Dedifferentiated amniotic fluid mesenchymal stem cell (primary cell): Measurements from ENCODE around the gene ITGB3.
"Not testable (repeated sequence)": the region's sequence is repeated elsewhere in the genome, so short reads cannot be mapped to it uniquely, and the experiment has no call there.

Experiments
- DNase-seq: peaks from one replicate; pipeline ENCODE4 v3.0.0-alpha.2; 2016; ENCODE audit errors: extremely low spot score

The ITGB3 gene

GRCh38 chr17:47253541-47254402 lies at the start of gene ITGB3:
Gene ITGB3 (plus strand): TSS chr17:47253827. CDS start chr17:47253862, 35 bp downstream.
- peak; percentile 51 for DNase-seq

DNA sequence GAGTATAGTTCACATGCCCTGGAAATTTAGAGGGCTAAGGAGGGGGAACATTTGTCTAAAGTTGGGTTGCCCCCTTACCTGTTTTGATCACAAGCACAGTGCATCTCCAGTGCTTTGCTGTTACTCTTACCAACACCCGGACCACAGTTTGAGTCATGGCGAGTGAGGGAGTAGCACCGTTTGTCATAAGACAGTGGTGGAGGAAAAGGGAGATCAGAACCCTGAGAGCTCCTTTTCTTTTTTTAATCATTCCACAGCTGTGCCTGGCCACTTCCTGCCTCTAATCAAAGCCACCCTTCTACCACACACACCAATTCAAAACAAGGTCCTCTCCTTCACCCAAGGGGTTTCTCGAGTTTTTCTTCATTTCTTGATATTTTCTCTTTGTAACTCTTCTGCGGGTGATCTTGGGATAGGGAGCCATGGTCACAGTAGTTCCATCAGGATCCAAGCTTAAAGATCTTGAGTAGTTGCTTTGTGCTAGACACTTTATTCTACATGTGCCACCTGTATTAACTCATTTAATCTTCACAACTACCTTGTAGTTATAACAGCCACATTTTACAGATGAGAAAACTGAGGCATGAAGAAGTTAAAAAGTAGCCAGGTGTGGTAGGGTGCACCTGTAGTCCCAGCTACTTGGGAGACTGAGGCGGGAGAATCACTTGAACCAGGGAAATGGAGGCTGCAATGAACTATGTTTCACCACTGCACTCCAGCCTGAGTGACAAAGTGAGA lies 49.5 kb upstream of the ITGB3 start:
- no peak for DNase-seq

DNA sequence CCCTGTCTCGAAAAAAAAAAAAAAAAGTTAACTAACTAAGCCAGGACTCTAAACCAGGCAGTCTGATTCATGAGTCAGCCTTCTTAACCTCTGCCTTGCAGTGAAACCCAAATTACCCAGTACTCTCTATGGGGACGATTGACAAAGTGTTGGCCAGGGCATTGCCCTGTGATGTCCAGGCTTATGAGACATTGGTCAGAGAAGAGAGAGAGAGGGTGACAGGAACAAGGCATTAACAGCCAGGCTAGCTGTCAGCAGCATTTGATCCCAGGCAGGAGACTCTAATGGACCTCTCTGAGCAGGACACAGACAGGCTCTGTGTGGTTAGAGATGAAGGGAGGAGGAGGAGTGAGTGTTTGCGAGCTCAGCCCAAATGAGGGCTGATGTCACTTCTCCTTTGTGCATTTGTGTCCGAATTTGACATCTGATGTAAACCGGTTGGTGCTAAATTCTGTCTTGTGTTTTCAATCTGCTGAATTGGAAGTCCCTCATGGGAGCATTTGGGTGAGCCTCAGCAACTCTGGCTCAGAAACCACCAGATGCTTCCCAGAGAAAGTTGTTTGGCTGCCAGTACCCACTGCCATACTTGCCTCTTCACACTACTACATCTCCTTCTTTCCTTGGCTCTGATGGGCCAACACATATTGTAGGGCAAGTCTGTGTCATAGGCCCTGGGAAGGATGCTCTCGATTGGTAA lies 48.8 kb upstream of the ITGB3 start:
- no peak for DNase-seq

- peak; percentile 55 for DNase-seq
Measured at GRCh38 chr17:47205419-47205963, 48.1 kb upstream of the ITGB3 start.

- no peak for DNase-seq
Measured at GRCh38 chr17:47207143-47208067, 46.2 kb upstream of the ITGB3 start.

DNA sequence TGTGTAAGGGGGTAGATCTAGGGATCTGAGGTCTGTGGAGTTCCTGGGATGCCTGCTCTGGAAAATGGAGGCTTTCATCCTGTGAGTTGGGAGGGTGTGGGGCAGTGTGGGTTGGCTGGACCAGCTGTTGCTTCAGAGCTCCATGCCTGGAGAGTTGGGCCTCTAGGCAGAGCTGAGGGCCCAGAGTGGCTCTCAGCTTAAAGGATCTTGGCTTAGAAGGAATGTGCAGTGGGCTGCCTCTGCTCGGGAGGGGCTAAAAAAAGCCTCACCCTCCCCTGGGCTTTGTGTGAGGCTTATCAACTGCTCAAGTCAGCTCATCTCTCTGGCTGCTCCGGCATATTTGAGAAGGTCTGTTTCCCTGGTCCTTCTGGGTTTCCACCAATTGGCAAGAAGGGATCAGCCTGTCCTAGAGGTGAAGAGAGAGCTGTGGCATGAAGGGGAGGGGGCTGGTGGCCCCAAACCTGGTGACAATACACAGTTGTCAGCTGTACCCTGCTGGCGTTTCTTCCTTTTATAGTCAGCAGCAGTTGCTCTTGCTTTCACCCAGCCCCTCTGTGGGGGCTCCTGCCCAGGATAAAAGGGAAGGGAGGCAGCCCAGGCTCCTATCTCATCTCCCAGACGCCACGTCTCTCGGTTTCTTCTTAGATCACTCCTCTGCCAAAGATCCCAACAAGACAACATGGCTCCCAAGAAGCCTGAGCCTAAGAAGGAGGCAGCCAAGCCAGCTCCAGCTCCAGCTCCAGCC lies 44.7 kb upstream of the ITGB3 start, which contains the start of gene MYL4:
MYL4 (plus strand) TSS at position 605 of the 745 bp plus-strand sequence; CDS start at position 680, 75 bp downstream.
- DNase-seq = no peak

GRCh38 chr17:47209499-47209898 lies 44.1 kb upstream of the ITGB3 start:
- no peak for DNase-seq

GRCh38 chr17:47210105-47210504 lies 43.5 kb upstream of the ITGB3 start:
- no peak for DNase-seq

DNA sequence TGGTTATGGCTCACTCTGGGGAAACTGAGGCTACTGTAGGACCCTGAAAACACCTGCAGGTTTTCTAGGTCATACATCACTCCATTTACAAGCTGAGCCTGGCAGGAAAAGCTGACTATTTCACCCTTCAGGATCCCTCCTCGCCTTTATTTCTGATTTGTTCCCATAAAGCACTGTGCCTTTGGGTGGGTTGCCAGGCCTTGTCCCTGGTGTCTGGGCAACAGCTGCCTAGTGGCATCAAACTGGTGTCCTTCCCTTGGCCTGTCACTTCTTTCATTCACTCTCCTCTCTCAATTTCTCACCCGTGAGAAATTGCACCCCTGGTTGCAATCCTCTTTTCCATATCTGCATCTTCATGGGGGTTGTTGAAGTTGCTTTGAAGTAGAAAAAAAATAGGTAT lies 42.8 kb upstream of the ITGB3 start:
- DNase-seq = no peak

DNA sequence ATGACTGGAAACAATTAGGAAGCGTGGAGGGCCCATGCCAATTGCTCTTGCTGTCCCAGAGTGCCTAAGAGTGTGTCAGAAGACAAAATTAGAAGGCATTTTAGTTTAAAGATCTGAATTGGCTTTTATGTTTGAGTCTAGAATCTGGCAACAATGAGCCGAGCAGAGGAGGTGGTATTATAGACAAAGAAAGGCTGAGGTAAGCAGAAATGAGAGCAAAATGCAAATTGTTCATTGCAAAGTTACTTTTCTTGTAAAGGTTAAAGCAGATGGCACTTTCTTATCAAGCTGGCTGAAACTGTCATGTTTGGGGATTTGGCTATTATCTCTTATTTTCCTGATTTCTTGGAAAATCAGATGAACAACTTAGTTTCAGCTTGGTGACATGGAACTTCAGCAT lies 41.2 kb upstream of the ITGB3 start:
- DNase-seq = no peak

DNA sequence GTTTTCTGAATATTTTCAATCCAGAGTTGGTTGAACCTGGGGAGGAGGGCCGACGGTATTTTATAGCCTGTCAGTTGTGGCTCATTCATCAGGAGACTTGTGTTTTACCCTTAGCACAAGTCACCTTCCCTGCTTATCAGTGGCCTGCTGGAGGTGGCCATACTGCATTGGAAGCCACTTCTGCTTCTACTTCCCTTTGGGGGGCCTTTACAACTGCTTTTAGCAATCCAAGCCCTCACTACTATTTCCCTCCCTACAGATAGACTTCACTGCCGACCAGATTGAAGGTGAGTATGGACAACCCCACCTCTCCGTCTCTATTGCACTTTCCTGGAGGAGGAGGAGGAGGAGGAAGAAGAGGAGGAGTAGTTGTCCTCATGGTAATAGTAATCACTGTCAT lies 40.1 kb upstream of the ITGB3 start:
- no peak for DNase-seq

GRCh38 chr17:47214931-47215330 lies 38.7 kb upstream of the ITGB3 start:
- DNase-seq = no peak

DNA sequence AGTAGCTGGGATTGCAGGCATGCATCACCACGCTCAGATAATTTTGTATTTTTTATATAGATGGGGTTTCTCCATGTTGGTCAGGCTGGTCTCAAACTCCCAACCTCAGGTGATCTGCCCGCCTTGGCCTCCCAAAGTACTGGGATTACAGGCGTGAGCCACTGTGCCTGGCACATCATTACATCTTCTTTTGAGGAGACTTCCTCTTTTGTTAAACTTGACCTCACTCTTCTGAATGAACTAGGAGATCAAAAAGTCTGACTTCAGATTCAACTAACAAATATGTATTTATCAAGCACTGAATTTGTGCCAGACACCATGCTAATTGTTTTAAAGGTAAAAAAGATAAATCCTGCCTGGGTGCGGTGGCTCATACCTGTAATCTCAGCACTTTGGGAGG lies 36.8 kb upstream of the ITGB3 start:
- not testable (repeated sequence) for DNase-seq

- not testable (repeated sequence) for DNase-seq
Measured at GRCh38 chr17:47217279-47217678, 36.3 kb upstream of the ITGB3 start.

GRCh38 chr17:47218896-47219430 lies 34.7 kb upstream of the ITGB3 start:
- DNase-seq = no peak

DNA sequence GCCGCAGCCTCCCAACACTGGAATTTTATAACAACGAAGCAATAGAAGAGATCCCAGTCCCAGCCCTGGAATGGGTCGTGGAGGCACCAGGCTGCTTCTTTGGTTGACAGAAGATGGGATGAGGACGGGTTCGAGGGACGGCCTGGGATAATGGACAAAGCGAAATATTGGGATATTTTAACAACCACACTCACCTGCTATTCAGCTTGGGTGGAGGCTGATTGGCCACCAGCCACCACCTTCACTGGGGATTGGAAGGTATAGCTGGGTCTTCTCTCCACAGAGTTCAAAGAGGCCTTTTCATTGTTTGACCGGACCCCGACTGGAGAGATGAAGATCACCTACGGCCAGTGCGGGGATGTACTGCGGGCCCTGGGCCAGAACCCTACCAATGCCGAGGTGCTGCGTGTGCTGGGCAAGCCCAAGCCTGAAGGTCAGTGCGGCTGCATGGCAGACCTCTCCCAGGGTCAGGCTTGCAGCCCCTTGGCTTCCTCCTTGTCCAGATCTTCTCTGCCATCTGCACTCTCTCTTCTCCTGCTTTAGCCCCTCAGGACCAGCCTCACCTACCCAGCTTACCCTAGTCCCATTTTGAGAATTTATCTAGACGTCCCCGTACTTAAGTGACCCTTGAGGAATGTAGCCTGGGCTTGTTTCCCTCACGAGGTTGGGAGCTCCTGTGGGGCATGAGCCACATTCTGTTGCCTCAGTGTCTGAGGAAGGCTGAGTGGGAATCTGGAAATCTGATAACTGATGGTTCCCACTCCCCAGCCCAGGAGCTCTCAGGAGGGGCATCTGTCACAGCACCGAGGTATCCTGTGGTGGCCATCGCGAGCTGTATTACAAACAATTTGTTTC lies 33.8 kb upstream of the ITGB3 start:
- DNase-seq = no peak

GRCh38 chr17:47220531-47220999 lies 33.1 kb upstream of the ITGB3 start:
- DNase-seq = no peak

GRCh38 chr17:47221154-47221553 lies 32.5 kb upstream of the ITGB3 start:
- DNase-seq = no peak

- no peak for DNase-seq
Measured at GRCh38 chr17:47222047-47222446, 31.6 kb upstream of the ITGB3 start.
